K562 (cell line): ENCODE data around the gene CLVS2. TPM values are rescaled to one million over a fixed set of nuclear protein-coding genes. Genes with fewer than 3 reads are reported as not detected.
A peak's percentile ranks its signal among the peaks of the same experiment; 100 is the strongest.

Source experiments
- ATAC-seq: fragments of 200-7000 bp; cut with Tn5 transposase; 3 replicates; pipeline ENCODE4 v1.9.1; 2020; ENCODE audit warnings: moderate library complexity
- BruUV-seq: library from RNA; stranded (reverse); fragments of 400-500 nt; replicated peaks from 2 replicates; lab custom pipeline; 2021; lab: Mats Ljungman, UMichigan
- CTCF ChIA-PET: fragments of 300-600 bp; formaldehyde crosslinking; extraction: SDS; loops from one replicate; lab custom pipeline; 2021; ENCODE audit warnings: low intra/inter-chr PET ratio; lab: Yijun Ruan, JAX
- POLR2A ChIA-PET: fragments of 300-600, 350-650 bp; sonication (Branson Sonifier 250); formaldehyde crosslinking; extraction: SDS; loops from one replicate; lab custom pipeline; 2021; ENCODE audit warnings: antibody characterized with exemption, inconsistent platforms; lab: Yijun Ruan, JAX
- DNase-seq, 4 experiments: peaks; one replicate each; pipeline versions ENCODE4 v3.0.0 to v3.0.0-alpha.2; 2011 to 2018; ENCODE audit warnings: low spot score in 3 of 4, mixed read lengths in 3 of 4; ENCODE audit errors: extremely low read depth in 1 of 4
- FAIRE-seq: peaks from 2 replicates; lab custom pipeline; 2011; peaks lifted over from hg19 to GRCh38; lab: Jason Lieb, UNC
- H2AFZ ChIP-seq: 2 replicates; pipeline ENCODE4 v1.6.0; 2011; ENCODE audit warnings: low read depth, low read length, control low read depth, inconsistent platforms
- H3K27ac ChIP-seq: fragments of 200-600 bp; 3 replicates; pipeline ENCODE4 v1.8.0; 2011; ENCODE audit warnings: low read depth, mild to moderate bottlenecking, control low read depth, inconsistent platforms, low read length, moderate library complexity, mixed read lengths; ENCODE audit errors: extremely low read depth
- H3K27me3 ChIP-seq, 2 experiments: fragments of 300-600 bp in 1 of 2; 2 replicates in 1 of 2; 3 replicates in 1 of 2; pipeline versions ENCODE4 v1.6.0 to v1.8.0; 2011; ENCODE audit warnings: inconsistent platforms in 2 of 2, low read length in 2 of 2, mild to moderate bottlenecking in 1 of 2, mixed read lengths in 1 of 2, moderate library complexity in 1 of 2; ENCODE audit not compliant: control insufficient read depth in 2 of 2, insufficient read depth in 2 of 2
- H3K36me3 ChIP-seq: fragments of 300-600 bp; 3 replicates; pipeline ENCODE4 v1.8.0; 2011; ENCODE audit warnings: mild to moderate bottlenecking, low read length, inconsistent platforms; ENCODE audit not compliant: control insufficient read depth, insufficient read depth
- H3K4me1 ChIP-seq, 2 experiments: fragments of 200-600 bp in 1 of 2; replicated peaks in 1 of 2; 2 replicates in 1 of 2; 3 replicates in 1 of 2; pipeline versions ENCODE4 v1.5.1 to v1.8.0; 2011; ENCODE audit warnings: inconsistent platforms in 2 of 2, low read length in 2 of 2, mild to moderate bottlenecking in 1 of 2, mixed read lengths in 1 of 2, moderate library complexity in 1 of 2; ENCODE audit not compliant: control insufficient read depth in 2 of 2, insufficient read depth in 2 of 2
- H3K4me2 ChIP-seq: 2 replicates; pipeline ENCODE4 v1.6.1; 2011; ENCODE audit warnings: low read length, control low read depth, inconsistent platforms, mixed read lengths; ENCODE audit not compliant: insufficient read depth
- H3K4me3 ChIP-seq: fragments of 200-600 bp; sonication (generic), shearing (Covaris generic); 2 replicates; pipeline ENCODE4 v1.5.1; 2016; ENCODE audit warnings: control low read depth, inconsistent platforms
- H3K79me2 ChIP-seq: fragments of 200-600 bp; 3 replicates; pipeline ENCODE4 v1.8.0; 2011; ENCODE audit warnings: low read length, inconsistent platforms; ENCODE audit not compliant: control insufficient read depth, insufficient read depth
- H3K9ac ChIP-seq, 2 experiments: 2 replicates each; pipeline versions ENCODE4 v1.6.0 to v1.6.1; 2011; ENCODE audit warnings: low read depth in 2 of 2, low read length in 2 of 2, control low read depth in 1 of 2, inconsistent platforms in 1 of 2, mild to moderate bottlenecking in 1 of 2, mixed read lengths in 1 of 2; ENCODE audit not compliant: insufficient read depth in 1 of 2
- H3K9me1 ChIP-seq: one replicate; pipeline ENCODE4 v1.6.0; 2011; ENCODE audit warnings: inconsistent platforms, mild to moderate bottlenecking, low read length, moderate library complexity; ENCODE audit not compliant: control insufficient read depth, insufficient read depth
- H3K9me3 ChIP-seq: replicated peaks from 2 replicates; pipeline ENCODE4 v1.5.1; 2011; ENCODE audit warnings: low read depth, low read length, inconsistent platforms; ENCODE audit not compliant: control insufficient read depth, insufficient read depth
- H4K20me1 ChIP-seq: replicated peaks from 2 replicates; pipeline ENCODE4 v1.6.1; 2011; ENCODE audit warnings: low read length, inconsistent platforms, mixed read lengths; ENCODE audit not compliant: control insufficient read depth, insufficient read depth
- C11orf30 ChIP-seq: fragments of 450-650 bp; IDR thresholded peaks from 2 replicates; pipeline ENCODE4 v1.6.1; 2016; ENCODE audit warnings: low read depth, mild to moderate bottlenecking
- E2F3 ChIP-seq: fragments of 250-450 bp; sonication (Bioruptor Pico); IDR thresholded peaks from 2 replicates; pipeline ENCODE4 v1.4.0; 2020; ENCODE audit warnings: mild to moderate bottlenecking
- ETS1 ChIP-seq: conservative IDR thresholded peaks from 2 replicates; pipeline ENCODE4 v1.6.1; 2011; ENCODE audit warnings: low read depth, mild to moderate bottlenecking, low read length; ENCODE audit not compliant: control insufficient read depth
- HIVEP1 ChIP-seq: fragments of 250-450 bp; sonication (Bioruptor Pico); IDR thresholded peaks from 2 replicates; pipeline ENCODE4 v1.4.0; 2020; ENCODE audit warnings: mild to moderate bottlenecking
- KAT7 ChIP-seq: sonication (generic); formaldehyde crosslinking; IDR thresholded peaks from 2 replicates; pipeline ENCODE4 v1.8.0; 2022; ENCODE audit warnings: missing genetic modification reagents, mild to moderate bottlenecking, borderline replicate concordance
- KDM1A ChIP-seq, 2 experiments: fragments of 450-650 bp; IDR thresholded peaks; 2 replicates each; pipeline ENCODE4 v1.6.1; 2016; ENCODE audit warnings: mild to moderate bottlenecking in 2 of 2
- MAFF ChIP-seq: IDR thresholded peaks from 2 replicates; pipeline ENCODE4 v1.6.1; 2012; ENCODE audit warnings: low read length, improper control_type of control experiment
- MAFG ChIP-seq: fragments of 450-650 bp; conservative IDR thresholded peaks from 2 replicates; pipeline ENCODE4 v1.6.1; 2016; ENCODE audit warnings: missing genetic modification characterization, missing compliant biosample characterization
- MCM5 ChIP-seq: fragments of 450-650 bp; IDR thresholded peaks from 2 replicates; pipeline ENCODE4 v1.6.1; 2016; ENCODE audit warnings: low read depth
- NFATC3 ChIP-seq: fragments of 450-650 bp; IDR thresholded peaks from 2 replicates; pipeline ENCODE4 v1.6.1; 2017; ENCODE audit warnings: mild to moderate bottlenecking
- NFE2 ChIP-seq: IDR thresholded peaks from 2 replicates; pipeline ENCODE4 v1.6.1; 2014; ENCODE audit warnings: antibody characterized with exemption, low read depth
- NR4A1 ChIP-seq, 2 experiments: fragments of 250-450 bp in 1 of 2; fragments of 450-650 bp in 1 of 2; sonication (Bioruptor Pico) in 1 of 2; IDR thresholded peaks; 2 replicates each; pipeline versions ENCODE4 v1.4.0 to v1.6.1; 2016 to 2020; ENCODE audit warnings: mild to moderate bottlenecking in 2 of 2, missing compliant biosample characterization in 1 of 2, missing genetic modification characterization in 1 of 2, moderate library complexity in 1 of 2
- POU5F1 ChIP-seq: fragments of 150-350 bp; IDR thresholded peaks from 2 replicates; pipeline ENCODE4 v1.6.1; 2014; ENCODE audit warnings: borderline replicate concordance, low read length, low read depth, mild to moderate bottlenecking; ENCODE audit not compliant: partially characterized antibody
- PTRF ChIP-seq: fragments of 450-650 bp; IDR thresholded peaks from 2 replicates; pipeline ENCODE4 v1.6.1; 2016; ENCODE audit warnings: mild to moderate bottlenecking, missing genetic modification characterization, missing compliant biosample characterization
- RBM25 ChIP-seq: fragments of 200-400 bp; formaldehyde crosslinking; IDR thresholded peaks from 2 replicates; pipeline ENCODE4 v1.6.1; 2018; ENCODE audit warnings: low read length, low read depth, moderate library complexity; ENCODE audit not compliant: severe bottlenecking
- RBM39 ChIP-seq: fragments of 200-400 bp; formaldehyde crosslinking; optimal IDR thresholded peaks from 2 replicates; pipeline ENCODE3; 2018; ENCODE audit warnings: low read depth, low read length
- SNAPC5 ChIP-seq: fragments of 250-450 bp; sonication (Bioruptor Pico); IDR thresholded peaks from 2 replicates; pipeline ENCODE4 v1.8.0; 2021; ENCODE audit warnings: moderate library complexity, mild to moderate bottlenecking, inconsistent platforms
- STAG1 ChIP-seq: sonication (generic); formaldehyde crosslinking; IDR thresholded peaks from 2 replicates; pipeline ENCODE4 v1.5.0; 2020; ENCODE audit warnings: missing genetic modification reagents, borderline replicate concordance
- TAF15 ChIP-seq: fragments of 200-400 bp; formaldehyde crosslinking; IDR thresholded peaks from 2 replicates; pipeline ENCODE4 v1.6.1; 2017; ENCODE audit warnings: mild to moderate bottlenecking, low read depth, low read length, moderate library complexity
- TEAD4 ChIP-seq, 2 experiments: sonication (generic) in 1 of 2; formaldehyde crosslinking in 1 of 2; IDR thresholded peaks; 2 replicates each; pipeline versions ENCODE4 v1.6.1 to v1.8.0; 2012 to 2022; ENCODE audit warnings: borderline replicate concordance in 1 of 2, inconsistent platforms in 1 of 2, low read length in 1 of 2, mild to moderate bottlenecking in 1 of 2, missing genetic modification reagents in 1 of 2
- ZNF239 ChIP-seq: fragments of 250-450 bp; sonication (Bioruptor Pico); IDR thresholded peaks from 2 replicates; pipeline ENCODE4 v1.4.0; 2020; ENCODE audit warnings: mild to moderate bottlenecking
- ZNF3 ChIP-seq: fragments of 250-450 bp; sonication (Bioruptor Pico); IDR thresholded peaks from 2 replicates; pipeline ENCODE4 v1.5.0; 2021; ENCODE audit warnings: mild to moderate bottlenecking, moderate library complexity
- ZNF316 ChIP-seq: fragments of 450-650 bp; IDR thresholded peaks from 2 replicates; pipeline ENCODE4 v1.6.1; 2016
- ZNF354B ChIP-seq: fragments of 250-450 bp; sonication (Bioruptor Pico); IDR thresholded peaks from 2 replicates; pipeline ENCODE4 v1.4.0; 2020
- WGBS: fragments of 100-300 bp; shearing (Covaris generic); methylation state at CpG from one replicate; pipeline ENCODE4 v1.1.6; 2016; ENCODE audit warnings: low coverage, mixed read lengths; ENCODE audit not compliant: insufficient coverage; ENCODE audit errors: missing lambda C conversion rate; 5-methylcytosine and 5-hydroxymethylcytosine counted together
- in situ Hi-C: fragments of 300-500 bp; cut with MboI; formaldehyde crosslinking; loops from 4 replicates; pipeline ENCODE4 v1.15.0; 2018; ENCODE audit warnings: inconsistent platforms, mixed read lengths
- intact Hi-C: fragments of 100-400 bp; cut with micrococcal nuclease; formaldehyde crosslinking; loops from 2 replicates; pipeline ENCODE4 v1.14.2; 2022
- polyA plus RNA-seq, 8 experiments: library from polyadenylated mRNA; depleted of rRNA in 4 of 8; stranded (reverse) in 5 of 8; unstranded in 3 of 8; fragments of >200 nt; fragmentation: Nextera tagmentation in 2 of 8; fragmentation: Illumina TruSeq in 1 of 8; extraction: Ambion mirVana in 2 of 8; extraction: Trizol in 1 of 8; gene quantifications; 2 replicates each; pipeline versions ENCODE4 v1.2.1 to v1.2.3, GENCODE V29; 2011 to 2014; ENCODE audit warnings: inconsistent platforms in 1 of 8, missing spikeins in 1 of 8
- total RNA-seq, 7 experiments: library from RNA; depleted of rRNA in 6 of 7; stranded (reverse); fragments of >200 nt in 6 of 7; fragmentation: Illumina TruSeq in 2 of 7; extraction: Trizol in 2 of 7; gene quantifications; 2 replicates each; pipeline versions ENCODE4 v1.2.1 to v1.2.3, GENCODE V29; 2011 to 2021; ENCODE audit warnings: low replicate concordance in 1 of 7

CLVS2 gene
- total and polyA plus RNA-seq, 9 of the 15 experiments (the other 6 are each of a cell fraction or from before 2014, with no cell fraction given): 0.01 to 0.36 (median 0.03) TPM; not detected in 3

- H3K36me3 ChIP-seq: no peaks in the 10 kb centered on the region
- in situ Hi-C loops (no loop called here), intact Hi-C loops (no loop called here)
- FAIRE-seq (no peak), ATAC-seq (no peak), DNase-seq (no peak)
- WGBS: 0% methylated on average over 4 of the region's 4 CpGs
- no peak overlapping the region for H3K27ac ChIP-seq
- no peak overlapping the region for H3K9ac ChIP-seq
- ChIA-PET POLR2A (no interaction called here), CTCF (no interaction called here)
- no peaks in the 10 kb centered on the region for H3K79me2 ChIP-seq
- no peak overlapping the region for H2AFZ ChIP-seq
- no peaks in the 10 kb centered on the region for H3K9me3 ChIP-seq
- no peaks in the 10 kb centered on the region for H3K9me1 ChIP-seq
- BruUV-seq: no TSS peak
- no peak overlapping the region for H3K4me2 ChIP-seq
- H4K20me1 ChIP-seq: no peaks in the 10 kb centered on the region
- H3K27me3 ChIP-seq: no peaks in the 10 kb centered on the region
- H3K4me1 ChIP-seq: no peaks in the 10 kb centered on the region
- H3K4me3 ChIP-seq: no peak overlapping the region
- no peak for TF ChIP-seq MCM5
- no peak for TF ChIP-seq ZNF3 (CRISPR knock-in tag)
- TF ChIP-seq E2F3 (CRISPR knock-in tag): no peak
- no peak for TF ChIP-seq KAT7 (CRISPR knock-in tag)
- peak; percentile 69 for TF ChIP-seq MAFG (tag)
- TF ChIP-seq ZNF354B (CRISPR knock-in tag): no peak
- no peak for TF ChIP-seq RBM39
- TF ChIP-seq TEAD4 (IDR thresholded peaks at IDR 0.05; ENCODE audit: low read length): no peak
- TF ChIP-seq TEAD4 (CRISPR knock-in tag; IDR thresholded peaks at IDR 0.05; ENCODE audit: borderline replicate concordance): no peak
- no peak for TF ChIP-seq ETS1
- no peak for TF ChIP-seq RBM25
- 0 out of 2 replicates have a peak, but pooled peaks have one; percentile 11 for TF ChIP-seq MAFF
- no peak for TF ChIP-seq STAG1
- TF ChIP-seq C11orf30: peak; percentile 30
- TF ChIP-seq PTRF (tag): no peak
- peak; percentile 41; the same call in 1 of the 2 replicates for TF ChIP-seq NFE2
- TF ChIP-seq NR4A1 (CRISPR knock-in tag; IDR thresholded peaks at IDR 0.05): no peak
- TF ChIP-seq NR4A1 (tag; IDR thresholded peaks at IDR 0.05): no peak
- TF ChIP-seq KDM1A (IDR thresholded peaks at IDR 0.05): no peak
- no peak for TF ChIP-seq SNAPC5 (CRISPR knock-in tag)
- no peak for TF ChIP-seq ZNF239
- no peak for TF ChIP-seq HIVEP1 (CRISPR knock-in tag)
- no peak for TF ChIP-seq NFATC3
- no peak for TF ChIP-seq TAF15
- TF ChIP-seq POU5F1: no peak
- peak; percentile 67 for TF ChIP-seq ZNF316
Observed at GRCh38 chr6:122977180-122977579, 18.9 kb upstream of the CLVS2 start.
